K562 (cell line): ENCODE results near the gene JDP2. TPM values are rescaled to one million over a fixed set of nuclear protein-coding genes. Genes with fewer than 3 reads are reported as not detected.

Experiments used
- ATAC-seq: fragments of 200-7000 bp; cut with Tn5 transposase; 3 replicates; pipeline ENCODE4 v1.9.1; 2020; ENCODE audit warnings: moderate library complexity
- BruUV-seq: library from RNA; stranded (reverse); fragments of 400-500 nt; replicated peaks from 2 replicates; lab custom pipeline; 2021; lab: Mats Ljungman, UMichigan
- CTCF ChIA-PET: fragments of 300-600 bp; formaldehyde crosslinking; extraction: SDS; loops from one replicate; lab custom pipeline; 2021; ENCODE audit warnings: low intra/inter-chr PET ratio; lab: Yijun Ruan, JAX
- POLR2A ChIA-PET: fragments of 300-600, 350-650 bp; sonication (Branson Sonifier 250); formaldehyde crosslinking; extraction: SDS; loops from one replicate; lab custom pipeline; 2021; ENCODE audit warnings: antibody characterized with exemption, inconsistent platforms; lab: Yijun Ruan, JAX
- DNase-seq, 4 experiments: peaks; one replicate each; pipeline versions ENCODE4 v3.0.0 to v3.0.0-alpha.2; 2011 to 2018; ENCODE audit warnings: low spot score in 3 of 4, mixed read lengths in 3 of 4; ENCODE audit errors: extremely low read depth in 1 of 4
- FAIRE-seq: peaks from 2 replicates; lab custom pipeline; 2011; peaks lifted over from hg19 to GRCh38; lab: Jason Lieb, UNC
- H2AFZ ChIP-seq: 2 replicates; pipeline ENCODE4 v1.6.0; 2011; ENCODE audit warnings: low read depth, low read length, control low read depth, inconsistent platforms
- H3K27ac ChIP-seq: fragments of 200-600 bp; 3 replicates; pipeline ENCODE4 v1.8.0; 2011; ENCODE audit warnings: low read depth, mild to moderate bottlenecking, control low read depth, inconsistent platforms, low read length, moderate library complexity, mixed read lengths; ENCODE audit errors: extremely low read depth
- H3K27me3 ChIP-seq, 2 experiments: fragments of 300-600 bp in 1 of 2; 2 replicates in 1 of 2; 3 replicates in 1 of 2; pipeline versions ENCODE4 v1.6.0 to v1.8.0; 2011; ENCODE audit warnings: inconsistent platforms in 2 of 2, low read length in 2 of 2, mild to moderate bottlenecking in 1 of 2, mixed read lengths in 1 of 2, moderate library complexity in 1 of 2; ENCODE audit not compliant: control insufficient read depth in 2 of 2, insufficient read depth in 2 of 2
- H3K36me3 ChIP-seq: fragments of 300-600 bp; 3 replicates; pipeline ENCODE4 v1.8.0; 2011; ENCODE audit warnings: mild to moderate bottlenecking, low read length, inconsistent platforms; ENCODE audit not compliant: control insufficient read depth, insufficient read depth
- H3K4me1 ChIP-seq, 2 experiments: fragments of 200-600 bp in 1 of 2; replicated peaks in 1 of 2; 2 replicates in 1 of 2; 3 replicates in 1 of 2; pipeline versions ENCODE4 v1.5.1 to v1.8.0; 2011; ENCODE audit warnings: inconsistent platforms in 2 of 2, low read length in 2 of 2, mild to moderate bottlenecking in 1 of 2, mixed read lengths in 1 of 2, moderate library complexity in 1 of 2; ENCODE audit not compliant: control insufficient read depth in 2 of 2, insufficient read depth in 2 of 2
- H3K4me2 ChIP-seq: 2 replicates; pipeline ENCODE4 v1.6.1; 2011; ENCODE audit warnings: low read length, control low read depth, inconsistent platforms, mixed read lengths; ENCODE audit not compliant: insufficient read depth
- H3K4me3 ChIP-seq: fragments of 200-600 bp; sonication (generic), shearing (Covaris generic); 2 replicates; pipeline ENCODE4 v1.5.1; 2016; ENCODE audit warnings: control low read depth, inconsistent platforms
- H3K79me2 ChIP-seq: fragments of 200-600 bp; 3 replicates; pipeline ENCODE4 v1.8.0; 2011; ENCODE audit warnings: low read length, inconsistent platforms; ENCODE audit not compliant: control insufficient read depth, insufficient read depth
- H3K9ac ChIP-seq, 2 experiments: 2 replicates each; pipeline versions ENCODE4 v1.6.0 to v1.6.1; 2011; ENCODE audit warnings: low read depth in 2 of 2, low read length in 2 of 2, control low read depth in 1 of 2, inconsistent platforms in 1 of 2, mild to moderate bottlenecking in 1 of 2, mixed read lengths in 1 of 2; ENCODE audit not compliant: insufficient read depth in 1 of 2
- H3K9me1 ChIP-seq: one replicate; pipeline ENCODE4 v1.6.0; 2011; ENCODE audit warnings: inconsistent platforms, mild to moderate bottlenecking, low read length, moderate library complexity; ENCODE audit not compliant: control insufficient read depth, insufficient read depth
- H3K9me3 ChIP-seq: replicated peaks from 2 replicates; pipeline ENCODE4 v1.5.1; 2011; ENCODE audit warnings: low read depth, low read length, inconsistent platforms; ENCODE audit not compliant: control insufficient read depth, insufficient read depth
- H4K20me1 ChIP-seq: replicated peaks from 2 replicates; pipeline ENCODE4 v1.6.1; 2011; ENCODE audit warnings: low read length, inconsistent platforms, mixed read lengths; ENCODE audit not compliant: control insufficient read depth, insufficient read depth
- FOXO4 ChIP-seq: fragments of 450-650 bp; formaldehyde crosslinking; IDR thresholded peaks from 2 replicates; pipeline ENCODE4 v1.4.0; 2020; ENCODE audit warnings: mild to moderate bottlenecking, moderate library complexity
- REST ChIP-seq, 2 experiments: fragments of 450-650 bp; formaldehyde crosslinking in 1 of 2; IDR thresholded peaks; 2 replicates each; pipeline versions ENCODE4 v1.4.0 to v1.6.1; 2014 to 2020; ENCODE audit warnings: mild to moderate bottlenecking in 2 of 2, borderline replicate concordance in 1 of 2, low read depth in 1 of 2
- WGBS: fragments of 100-300 bp; shearing (Covaris generic); methylation state at CpG from one replicate; pipeline ENCODE4 v1.1.6; 2016; ENCODE audit warnings: low coverage, mixed read lengths; ENCODE audit not compliant: insufficient coverage; ENCODE audit errors: missing lambda C conversion rate; 5-methylcytosine and 5-hydroxymethylcytosine counted together
- in situ Hi-C: fragments of 300-500 bp; cut with MboI; formaldehyde crosslinking; loops from 4 replicates; pipeline ENCODE4 v1.15.0; 2018; ENCODE audit warnings: inconsistent platforms, mixed read lengths
- intact Hi-C: fragments of 100-400 bp; cut with micrococcal nuclease; formaldehyde crosslinking; loops from 2 replicates; pipeline ENCODE4 v1.14.2; 2022
- polyA plus RNA-seq, 8 experiments: library from polyadenylated mRNA; depleted of rRNA in 4 of 8; stranded (reverse) in 5 of 8; unstranded in 3 of 8; fragments of >200 nt; fragmentation: Nextera tagmentation in 2 of 8; fragmentation: Illumina TruSeq in 1 of 8; extraction: Ambion mirVana in 2 of 8; extraction: Trizol in 1 of 8; gene quantifications; 2 replicates each; pipeline versions ENCODE4 v1.2.1 to v1.2.3, GENCODE V29; 2011 to 2014; ENCODE audit warnings: inconsistent platforms in 1 of 8, missing spikeins in 1 of 8
- total RNA-seq, 7 experiments: library from RNA; depleted of rRNA in 6 of 7; stranded (reverse); fragments of >200 nt in 6 of 7; fragmentation: Illumina TruSeq in 2 of 7; extraction: Trizol in 2 of 7; gene quantifications; 2 replicates each; pipeline versions ENCODE4 v1.2.1 to v1.2.3, GENCODE V29; 2011 to 2021; ENCODE audit warnings: low replicate concordance in 1 of 7

Gene JDP2
- total and polyA plus RNA-seq, 9 of the 15 experiments (the other 6 are each of a cell fraction or from before 2014, with no cell fraction given): 0.27 to 13.8 (median 3.1) TPM

GRCh38 chr14:75496755-75497154, 68.9 kb downstream of the JDP2 start:
- no peaks in the 10 kb centered on the region for H4K20me1 ChIP-seq
- no peaks in the 10 kb centered on the region for H3K9me3 ChIP-seq
- no TSS peak for BruUV-seq
- H3K9ac ChIP-seq: no peak overlapping the region
- 34% methylated on average over 4 of the region's 4 CpGs for WGBS
- no peak overlapping the region for H3K27ac ChIP-seq
- no peaks in the 10 kb centered on the region for H3K27me3 ChIP-seq
- DNase-seq (no peak), FAIRE-seq (no peak), ATAC-seq (no peak)
- H3K4me2 ChIP-seq: no peak overlapping the region
- H3K4me1 ChIP-seq: peaks cover 0 to 3% of the 10 kb centered on the region in 2 experiments; a peak in 2 of 5 replicates
- no peaks in the 10 kb centered on the region for H3K9me1 ChIP-seq
- no peak overlapping the region for H2AFZ ChIP-seq
- ChIA-PET POLR2A (interaction anchor here (0.5 to 1.1 kb wide), 4 partner anchors 8 to 301 kb away, joined by 3 to 4 read pairs (median 4); no protein-coding TSS in a partner anchor), CTCF (no interaction called here)
- no peaks in the 10 kb centered on the region for H3K79me2 ChIP-seq
- TF ChIP-seq REST (IDR thresholded peaks at IDR 0.05; ENCODE audit: borderline replicate concordance) (peak; percentile 44), REST (CRISPR knock-in tag; IDR thresholded peaks at IDR 0.05; ENCODE audit: low read depth) (no peak), FOXO4 (CRISPR knock-in tag) (no peak)
- no peaks in the 10 kb centered on the region for H3K36me3 ChIP-seq
- in situ Hi-C loops: no loop called here
- H3K4me3 ChIP-seq: no peak overlapping the region
- intact Hi-C loops: no loop called here
